Smooth muscle cell of the umbilical artery (primary cell): Measurements from ENCODE around the gene HES7. TPM values are rescaled to one million over a fixed set of nuclear protein-coding genes. Genes with fewer than 3 reads are reported as not detected.

ENCODE experiments used
- total RNA-seq: library from RNA; depleted of rRNA; stranded (reverse); fragments of >200 nt; gene quantifications from 2 replicates; pipeline ENCODE4 v1.2.3, GENCODE V29; 2014

Gene HES7
- not detected in 2 replicates for total RNA-seq

GRCh38 chr17:8123695-8124349, at the start of gene HES7:
TSS of gene HES7 (minus strand) at chr17:8124106. CDS start at chr17:8124084, 22 bp downstream.

GRCh38 chr17:8162233-8162996, 38.5 kb upstream of the HES7 start, which contains the start of gene VAMP2:
TSS of gene VAMP2 (minus strand) at chr17:8162948. CDS start at chr17:8162879, 69 bp downstream.

DNA sequence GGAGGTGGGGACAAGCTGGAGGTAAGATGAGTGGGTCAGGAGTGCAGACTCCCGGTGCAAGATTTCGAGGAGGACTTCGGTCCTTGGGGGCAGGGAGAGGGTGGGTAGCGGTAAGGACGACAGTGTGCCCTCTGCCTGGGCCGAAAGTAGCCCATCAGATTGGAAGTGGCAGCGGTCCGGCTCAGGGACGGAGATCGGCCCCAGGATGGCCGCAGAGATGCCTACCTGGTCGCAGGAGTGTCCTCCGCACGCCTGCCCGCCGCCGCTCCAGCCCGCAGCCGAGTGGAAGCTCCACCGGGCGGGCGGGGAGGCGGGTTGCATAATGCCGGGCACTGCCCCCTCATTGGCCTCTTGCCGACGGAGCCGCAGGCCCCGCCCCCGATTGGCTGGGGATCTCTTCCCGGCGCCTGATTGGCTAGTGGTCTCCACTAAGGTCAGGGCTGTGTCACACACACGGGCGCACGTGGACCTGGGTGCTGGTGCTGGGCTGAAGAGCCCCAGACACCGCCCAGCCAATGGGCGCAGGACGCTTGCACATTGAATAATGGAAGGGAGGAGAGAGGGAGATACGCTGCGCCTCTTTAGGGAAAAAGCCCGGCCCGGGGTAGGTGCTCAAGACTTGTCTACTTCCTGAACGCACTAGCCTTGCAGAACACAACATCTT, 28.3 kb upstream of the HES7 start, which contains the start of gene PER1:
Gene PER1, minus strand, starts transcription at position 293 of the 664 bp plus-strand sequence. CDS start 1,698 bp downstream, outside the sequence.

DNA sequence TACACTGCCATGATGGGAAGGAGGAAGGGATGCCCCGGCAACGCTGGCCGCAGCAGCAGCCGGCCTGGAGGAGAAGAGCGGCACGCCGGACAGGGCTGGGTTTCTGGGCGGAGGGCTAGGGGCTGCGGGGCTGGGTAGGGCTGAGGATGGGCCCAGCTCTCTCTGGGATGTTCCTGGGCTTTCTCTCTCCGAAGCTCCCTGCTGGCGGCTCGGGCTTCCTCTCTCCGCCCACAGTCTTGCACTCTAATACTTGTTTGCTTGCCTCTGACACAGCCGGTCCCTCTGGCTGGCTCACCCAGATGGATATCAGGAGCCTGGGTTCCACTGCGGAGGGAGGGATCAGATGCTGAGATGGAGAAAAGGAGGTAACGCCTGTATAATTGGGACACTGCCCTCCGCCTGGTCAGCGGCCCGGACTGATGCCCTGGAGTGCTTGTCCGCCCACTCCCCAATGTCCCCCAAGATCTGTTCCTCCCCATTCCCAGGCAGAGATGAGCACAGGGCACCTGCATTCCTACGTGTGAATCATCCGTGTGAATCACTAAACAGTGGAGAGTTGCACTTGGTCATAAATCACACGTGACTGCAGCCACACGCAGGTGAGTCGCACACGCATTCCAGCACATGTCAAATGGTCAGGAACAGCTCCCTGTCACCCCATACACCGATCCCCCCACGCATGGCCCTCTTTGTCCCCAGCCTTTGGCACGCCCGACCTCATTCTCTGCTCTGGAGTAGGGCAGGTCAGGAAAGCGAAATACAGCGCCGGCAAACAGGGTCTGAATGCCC, 5.7 kb downstream of the HES7 start, which contains the start of gene ALOXE3:
Gene ALOXE3, minus strand, starts transcription at position 535 of the 789 bp plus-strand sequence. Its CDS starts 524 bp downstream, at position 11.

GRCh38 chr17:8087075-8087951, 36.6 kb downstream of the HES7 start, which contains the start of gene ALOX12B:
TSS of gene ALOX12B (minus strand) at chr17:8087716. CDS start at chr17:8087442, 274 bp downstream.

Other genes starting within 250 kb of the HES7 start
- gene CHD3, start 235.3 kb downstream of the HES7 start, total RNA-seq: 108 and 155 TPM in 2 replicates
- gene RNF227, start 207.8 kb downstream of the HES7 start, total RNA-seq: 5.1 and 9.2 TPM in 2 replicates
- 0.59 and 0.88 TPM in 2 replicates for gene KCNAB3, start 194.2 kb downstream of the HES7 start, total RNA-seq
- 44.2 and 70.9 TPM in 2 replicates for gene TRAPPC1, start 192.2 kb downstream of the HES7 start, total RNA-seq
- gene CNTROB, start 191.9 kb downstream of the HES7 start, total RNA-seq: 14.6 and 24.4 TPM in 2 replicates
- gene GUCY2D, start 121.5 kb downstream of the HES7 start, total RNA-seq: under 0.01 TPM in 1 of 2 replicates, not detected in the other
- gene ALOX15B, start 85.0 kb downstream of the HES7 start, total RNA-seq: not detected in 2 replicates
- gene ALOX12B, start 36.4 kb downstream of the HES7 start, total RNA-seq: not detected in 2 replicates
- not detected in 2 replicates for gene ALOXE3, start 5.6 kb downstream of the HES7 start, total RNA-seq
- 3.0 and 11.3 TPM in 2 replicates for gene PER1, start 28.3 kb upstream of the HES7 start, total RNA-seq
- 5.9 and 8.2 TPM in 2 replicates for gene VAMP2, start 38.8 kb upstream of the HES7 start, total RNA-seq
- gene TMEM107, start 52.3 kb upstream of the HES7 start, total RNA-seq: 14.6 and 26.1 TPM in 2 replicates
- 6.4 and 7.1 TPM in 2 replicates for gene BORCS6, start 66.1 kb upstream of the HES7 start, total RNA-seq
- gene AURKB, start 86.5 kb upstream of the HES7 start, total RNA-seq: 1.5 and 16.7 TPM in 2 replicates
- gene CTC1, start 124.0 kb upstream of the HES7 start, total RNA-seq: 2.7 and 3.4 TPM in 2 replicates
- 14.3 and 26.4 TPM in 2 replicates for gene PFAS, start 125.2 kb upstream of the HES7 start, total RNA-seq
- 5.0 and 5.9 TPM in 2 replicates for gene RANGRF, start 164.6 kb upstream of the HES7 start, total RNA-seq
- 0.59 and 0.65 TPM in 2 replicates for gene SLC25A35, start 171.3 kb upstream of the HES7 start, total RNA-seq
- under 0.01 TPM in 1 of 2 replicates, not detected in the other for gene ARHGEF15, start 186.1 kb upstream of the HES7 start, total RNA-seq
- gene ODF4, start 215.7 kb upstream of the HES7 start, total RNA-seq: not detected in 2 replicates